GM18499 (cell line): ENCODE results near the gene PEX16.

ENCODE experiments used
- ATAC-seq: cut with Tn5 transposase; IDR thresholded peaks from one replicate; pipeline ENCODE4 v1.9.1; 2021; ENCODE audit warnings: moderate number of reproducible peaks; ENCODE audit not compliant: insufficient read depth, unreplicated experiment

The PEX16 gene

DNA sequence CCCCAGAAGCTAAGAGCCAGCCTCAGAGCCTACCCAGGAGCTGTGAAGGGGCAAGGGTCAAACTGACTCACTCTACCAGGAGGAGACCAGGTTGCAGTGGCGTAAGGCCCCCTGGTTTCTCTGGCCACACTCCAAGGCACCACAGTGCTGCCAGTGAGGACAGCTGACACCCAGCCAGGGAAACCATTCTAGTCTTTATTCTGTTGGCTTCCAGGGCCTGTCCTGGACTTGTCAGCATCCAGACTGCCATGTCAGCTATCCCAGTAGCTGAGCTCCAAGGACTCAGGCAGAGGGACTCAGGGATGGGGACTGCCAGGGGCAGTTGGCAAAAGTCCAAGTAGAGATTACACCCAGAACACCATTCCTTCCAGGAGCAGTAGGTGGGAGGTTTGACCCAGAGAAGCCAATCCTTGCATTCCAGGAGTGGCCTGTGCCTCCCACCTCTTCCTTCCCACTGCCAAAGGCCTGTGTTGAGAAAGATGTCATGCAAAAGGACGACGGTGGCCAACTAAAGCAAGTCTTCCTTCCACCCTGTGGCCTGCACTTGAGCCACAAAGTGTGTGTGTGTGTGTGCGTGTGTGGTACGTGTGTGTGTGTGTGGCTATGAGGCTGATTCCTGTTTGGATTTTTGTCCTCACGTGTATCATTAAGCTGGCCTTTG, 35.8 kb downstream of the PEX16 start:
- ATAC-seq = no peak

DNA sequence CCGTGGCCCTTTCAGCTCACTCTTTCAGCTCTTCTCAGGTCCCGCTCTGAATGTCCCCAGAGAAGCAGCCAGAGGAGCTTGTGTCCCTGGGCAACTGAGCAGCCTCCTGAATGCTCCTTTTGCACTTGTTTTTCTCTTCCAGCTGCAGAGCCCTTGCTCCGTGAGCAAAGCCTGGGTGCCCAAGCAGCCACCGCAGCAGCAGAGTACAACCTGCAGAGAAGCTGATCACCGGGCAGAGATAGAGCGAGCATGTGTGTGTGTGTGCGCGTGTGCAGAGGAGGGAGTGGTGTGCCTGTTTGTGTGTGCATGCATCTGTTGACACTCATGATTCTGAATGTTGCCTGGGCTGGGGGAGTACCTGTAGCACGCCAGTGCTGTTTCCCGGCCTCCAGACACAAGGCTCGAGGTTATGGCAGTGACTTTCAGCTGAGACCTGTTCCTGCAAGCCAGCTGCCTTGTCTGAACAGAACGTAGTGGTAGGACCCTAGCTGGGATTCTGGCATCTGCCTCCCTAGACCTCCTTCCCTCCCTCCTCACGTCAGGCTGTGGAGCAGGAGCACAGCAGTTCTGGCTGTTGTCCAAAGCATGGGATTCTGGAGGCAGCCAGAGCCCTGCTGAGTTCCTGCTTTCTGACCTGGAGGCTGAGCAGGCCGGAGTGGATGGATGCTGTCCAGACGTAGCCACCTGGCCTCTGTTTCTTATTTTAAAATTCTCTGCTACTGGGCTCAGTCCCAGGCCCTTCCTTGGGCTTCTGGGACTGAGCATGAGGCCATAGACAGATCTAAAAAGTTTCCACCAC, 36.7 kb downstream of the PEX16 start:
- no peak for ATAC-seq

DNA sequence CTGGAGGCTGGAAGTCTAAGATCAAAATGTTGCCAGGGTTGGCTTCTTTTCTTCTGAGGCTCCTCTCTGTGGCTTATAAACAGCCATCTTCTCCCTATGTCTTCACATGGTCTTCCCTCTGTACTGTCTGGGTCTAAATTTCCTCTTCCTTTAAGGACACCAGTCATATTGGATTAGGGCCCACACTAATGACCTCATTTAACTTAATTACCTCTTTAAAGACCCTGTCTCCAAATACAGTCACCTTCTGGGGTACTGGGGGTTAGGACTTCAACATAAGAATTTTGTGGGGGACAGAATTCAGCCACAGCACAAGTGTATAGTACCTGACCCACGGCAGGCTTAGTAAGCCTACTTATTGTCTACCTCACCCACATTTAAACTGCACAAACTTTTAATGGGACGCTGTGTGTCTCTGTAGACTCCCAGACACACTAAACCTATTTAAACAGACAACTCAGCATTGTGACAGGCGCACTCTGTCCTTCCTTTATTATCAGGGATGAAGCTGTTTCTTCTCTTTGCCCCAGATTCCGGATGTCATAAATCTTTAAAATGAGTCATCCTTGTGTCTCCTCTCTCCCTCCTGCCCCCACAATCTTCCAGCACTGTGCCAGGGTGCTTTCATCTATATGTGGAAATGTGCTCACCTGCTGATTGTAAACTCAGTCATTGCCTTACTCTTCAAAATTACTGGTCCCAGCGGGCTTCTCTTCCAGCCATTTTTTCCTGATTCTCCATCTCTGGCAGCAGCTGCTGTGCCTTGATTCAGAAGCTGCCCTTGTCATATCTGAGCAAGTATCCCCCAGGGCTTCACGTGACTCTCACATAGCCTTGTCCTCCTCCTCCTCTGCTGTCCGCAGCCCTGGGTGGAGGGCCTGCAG, 37.6 kb downstream of the PEX16 start:
- no peak for ATAC-seq

DNA sequence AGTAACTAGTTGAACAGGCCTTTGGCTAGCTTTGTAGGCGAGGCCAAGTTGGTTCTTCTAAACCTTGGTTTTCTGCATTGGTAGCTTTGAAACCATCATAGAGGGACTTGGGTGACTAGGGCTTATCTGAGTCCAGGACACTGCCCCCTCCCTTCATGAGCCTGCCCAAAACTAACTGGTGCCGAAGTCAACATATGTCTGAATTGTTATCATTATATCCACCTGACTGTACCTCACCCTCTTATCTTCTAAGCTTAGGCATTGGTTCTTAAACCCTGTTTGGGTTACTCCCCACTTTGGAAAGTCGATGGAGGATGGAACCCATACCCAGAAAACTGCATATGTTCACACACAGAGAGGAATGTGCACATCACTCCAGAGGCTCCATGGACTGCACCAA, 39.8 kb downstream of the PEX16 start:
- ATAC-seq = no peak

GRCh38 chr11:45877221-45877620, 40.5 kb downstream of the PEX16 start:
- ATAC-seq = no peak

- ATAC-seq = no peak
Measured at GRCh38 chr11:45876401-45876800, 41.3 kb downstream of the PEX16 start.

GRCh38 chr11:45872651-45873356, 44.9 kb downstream of the PEX16 start:
- no peak for ATAC-seq

GRCh38 chr11:45871638-45872037, 46.0 kb downstream of the PEX16 start:
- no peak for ATAC-seq

GRCh38 chr11:45870706-45871105, 47.0 kb downstream of the PEX16 start:
- ATAC-seq = no peak

DNA sequence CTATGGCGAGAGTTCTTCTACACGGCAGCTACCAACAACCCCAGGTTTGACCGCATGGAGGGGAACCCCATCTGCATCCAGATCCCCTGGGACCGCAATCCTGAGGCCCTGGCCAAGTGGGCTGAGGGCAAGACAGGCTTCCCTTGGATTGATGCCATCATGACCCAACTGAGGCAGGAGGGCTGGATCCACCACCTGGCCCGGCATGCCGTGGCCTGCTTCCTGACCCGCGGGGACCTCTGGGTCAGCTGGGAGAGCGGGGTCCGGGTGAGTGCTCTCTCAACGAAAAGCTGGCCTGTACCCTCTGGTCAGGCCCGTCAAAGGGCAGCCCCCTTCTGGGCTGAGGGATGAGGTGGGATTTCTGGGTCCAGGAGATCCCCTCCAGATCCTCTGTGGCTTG, 48.1 kb downstream of the PEX16 start:
- ATAC-seq = no peak

- no peak for ATAC-seq
Measured at GRCh38 chr11:45864041-45864440, 53.6 kb downstream of the PEX16 start.

DNA sequence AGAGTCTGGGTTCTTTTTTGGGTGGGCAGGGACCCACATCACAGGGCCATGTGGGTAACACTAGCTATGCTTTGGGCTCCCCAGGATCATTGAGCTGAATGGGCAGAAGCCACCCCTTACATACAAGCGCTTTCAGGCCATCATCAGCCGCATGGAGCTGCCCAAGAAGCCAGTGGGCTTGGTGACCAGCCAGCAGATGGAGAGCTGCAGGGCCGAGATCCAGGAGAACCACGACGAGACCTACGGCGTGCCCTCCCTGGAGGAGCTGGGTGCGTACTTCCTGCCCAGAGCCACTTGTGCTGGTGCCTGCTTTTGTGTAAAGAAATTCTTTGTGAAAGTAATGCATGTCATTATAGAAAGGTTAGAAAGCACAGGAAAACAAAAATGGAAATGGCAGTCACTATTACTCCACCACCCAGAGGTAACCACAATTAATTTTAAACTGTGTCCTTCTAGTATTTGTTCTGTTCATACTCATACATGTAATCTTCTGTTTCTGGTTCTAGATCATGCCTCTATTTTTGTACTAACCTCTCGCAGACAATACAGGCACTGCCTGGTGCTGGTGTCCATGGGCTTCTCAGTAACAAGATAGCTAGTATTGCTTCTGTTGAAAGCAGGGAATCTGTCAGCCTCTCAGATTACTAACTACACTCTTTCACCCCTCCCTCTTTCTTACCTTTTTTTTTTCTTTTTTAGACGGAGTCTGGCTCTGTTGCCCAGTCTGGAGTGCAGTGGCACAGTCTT, 56.7 kb downstream of the PEX16 start:
- no peak for ATAC-seq

GRCh38 chr11:45860348-45860747, 57.3 kb downstream of the PEX16 start:
- ATAC-seq = no peak
